Gastroesophageal sphincter (tissue), 4 donors: ENCODE data around the gene UBIAD1. TPM values are rescaled to one million over a fixed set of nuclear protein-coding genes. Genes with fewer than 3 reads are reported as not detected.

Source experiments
- ATAC-seq: fragments of 150-250 bp; one replicate; pipeline ENCODE4 v1.9.1; 2016; ENCODE audit warnings: mild to moderate bottlenecking, moderate library complexity
- H3K27ac ChIP-seq, 4 donors: fragments of 200-600 bp; sonication (generic) in 3 of 4; 1 replicate in 3 of 4; 2 replicates in 1 of 4; pipeline ENCODE4 v1.5.1; 2016 to 2019
- H3K27me3 ChIP-seq: fragments of 200-600 bp; sonication (generic); one replicate; pipeline ENCODE4 v1.5.1; 2019
- H3K36me3 ChIP-seq, 2 donors: fragments of 200-600 bp; sonication (generic); one replicate each; pipeline ENCODE4 v1.5.1; 2019; ENCODE audit warnings: control low read depth in 1 of 2
- H3K4me1 ChIP-seq, 3 donors: fragments of 200-600 bp; sonication (generic); 1 replicate in 2 of 3; 2 replicates in 1 of 3; pipeline ENCODE4 v1.5.1; 2016 to 2019; ENCODE audit warnings: control low read depth in 2 of 3
- H3K4me3 ChIP-seq, 2 donors: fragments of 200-600 bp; sonication (generic); one replicate each; pipeline ENCODE4 v1.5.1; 2019; ENCODE audit warnings: mild to moderate bottlenecking in 1 of 2, moderate library complexity in 1 of 2
- H3K9me3 ChIP-seq, 3 donors: fragments of 200-600 bp; sonication (generic); one replicate each; pipeline ENCODE4 v1.5.1; 2017 to 2019; ENCODE audit warnings: control low read depth in 2 of 3
- CTCF ChIP-seq, 4 experiments: fragments of 200-600 bp in 2 of 4; fragments of 450-650 bp in 2 of 4; sonication (generic) in 1 of 4; IDR thresholded peaks; one replicate each; pipeline ENCODE4 v1.5.1; 2017 to 2019; ENCODE audit warnings: antibody characterized with exemption in 4 of 4, mild to moderate bottlenecking in 2 of 4, moderate library complexity in 2 of 4
- EP300 ChIP-seq: sonication (generic); formaldehyde crosslinking; IDR thresholded peaks from one replicate; pipeline ENCODE4 v1.6.1; 2017; ENCODE audit warnings: antibody characterized with exemption, mild to moderate bottlenecking
- POLR2A ChIP-seq, 2 donors: fragments of 450-650 bp; IDR thresholded peaks; one replicate each; pipeline ENCODE4 v1.6.1; 2017; ENCODE audit warnings: antibody characterized with exemption in 2 of 2, mild to moderate bottlenecking in 2 of 2, moderate library complexity in 1 of 2
- POLR2AphosphoS5 ChIP-seq: sonication (generic); formaldehyde crosslinking; IDR thresholded peaks from one replicate; pipeline ENCODE4 v1.6.1; 2017; ENCODE audit warnings: antibody characterized with exemption
- WGBS, 2 donors: methylation state at CpG; one replicate each; pipeline ENCODE4 v1.1.5; 2018; ENCODE audit warnings: low coverage in 1 of 2; 5-methylcytosine and 5-hydroxymethylcytosine counted together
- total RNA-seq, 4 donors: library from RNA; depleted of rRNA; stranded (reverse); fragments of >200 nt; gene quantifications; one replicate each; pipeline ENCODE4 v1.1.0, GENCODE V29; 2016

UBIAD1 gene
- total RNA-seq, 4 donors from 2014 or later, result 11.7 to 16.3 (median 14.0) TPM

GRCh38 chr1:11237356-11237755 is 35.6 kb upstream of the UBIAD1 start:
- no peaks in the 10 kb centered on the region for H3K9me3 ChIP-seq
- peaks cover 0 to 18% (median 0%) of the 10 kb centered on the region in 3 donors for H3K4me1 ChIP-seq
- peak overlapping the region in 2 of 4 donors; percentile 31 to 65 for H3K27ac ChIP-seq
- WGBS, 2 donors, result 41 to 50% methylated on average over 5 to 6 of the region's 6 CpGs
- TF ChIP-seq EP300, result no peak
- TF ChIP-seq POLR2A (IDR thresholded peaks at IDR 0.05), result no peak
- TF ChIP-seq POLR2AphosphoS5, result no peak
- no peak for TF ChIP-seq CTCF (IDR thresholded peaks at IDR 0.05)
- ATAC-seq, result no peak
- peaks cover 4 to 100% of the 10 kb centered on the region in 2 donors for H3K36me3 ChIP-seq
- H3K4me3 ChIP-seq, result no peak overlapping the region
- H3K27me3 ChIP-seq, result no peaks in the 10 kb centered on the region

DNA sequence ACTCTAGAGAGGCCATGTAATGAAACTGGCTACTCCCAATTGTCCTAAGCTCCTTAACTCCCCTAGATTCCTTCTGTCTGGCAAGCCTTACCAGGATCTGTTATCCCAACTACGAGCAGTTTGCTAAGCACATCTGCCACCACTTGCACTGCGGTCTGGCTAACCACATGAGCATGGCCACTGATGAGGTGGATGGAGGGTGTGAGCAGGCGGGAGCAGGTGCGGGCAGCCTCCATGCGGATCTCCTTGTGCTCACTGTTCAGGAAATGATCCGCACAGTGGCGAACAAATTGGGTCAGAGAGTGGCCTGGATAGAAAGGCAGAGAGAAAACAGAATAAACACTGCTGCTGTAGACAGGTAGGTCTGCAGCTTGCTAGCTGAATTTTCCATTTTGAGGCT is 34.7 kb upstream of the UBIAD1 start:
- H3K4me3 ChIP-seq, result no peak overlapping the region
- no peak overlapping the region for H3K27ac ChIP-seq
- no peak for ATAC-seq
- no peaks in the 10 kb centered on the region for H3K27me3 ChIP-seq
- WGBS, 2 donors, result 94 to 95% methylated on average over 3 to 7 of the region's 7 CpGs
- no peak for TF ChIP-seq POLR2A (IDR thresholded peaks at IDR 0.05)
- no peak for TF ChIP-seq POLR2AphosphoS5
- TF ChIP-seq EP300, result no peak
- no peak for TF ChIP-seq CTCF (IDR thresholded peaks at IDR 0.05)
- H3K36me3 ChIP-seq, result peaks cover 4 to 100% of the 10 kb centered on the region in 2 donors
- no peaks in the 10 kb centered on the region for H3K9me3 ChIP-seq
- H3K4me1 ChIP-seq, result peaks cover 0 to 18% (median 0%) of the 10 kb centered on the region in 3 donors

GRCh38 chr1:11245248-11245647 is 27.8 kb upstream of the UBIAD1 start:
- no peaks in the 10 kb centered on the region for H3K27me3 ChIP-seq
- no peaks in the 10 kb centered on the region for H3K4me1 ChIP-seq
- H3K36me3 ChIP-seq, result peaks cover under 1 to 85% of the 10 kb centered on the region in 2 donors
- 80 to 97% methylated on average over 1 to 3 of the region's 3 CpGs for WGBS, 2 donors
- H3K27ac ChIP-seq, result no peak overlapping the region
- H3K9me3 ChIP-seq, result no peaks in the 10 kb centered on the region
- ATAC-seq, result no peak
- H3K4me3 ChIP-seq, result no peak overlapping the region
- no peak for TF ChIP-seq EP300
- TF ChIP-seq POLR2AphosphoS5, result no peak
- TF ChIP-seq POLR2A (IDR thresholded peaks at IDR 0.05), result no peak
- no peak for TF ChIP-seq CTCF (IDR thresholded peaks at IDR 0.05)

DNA sequence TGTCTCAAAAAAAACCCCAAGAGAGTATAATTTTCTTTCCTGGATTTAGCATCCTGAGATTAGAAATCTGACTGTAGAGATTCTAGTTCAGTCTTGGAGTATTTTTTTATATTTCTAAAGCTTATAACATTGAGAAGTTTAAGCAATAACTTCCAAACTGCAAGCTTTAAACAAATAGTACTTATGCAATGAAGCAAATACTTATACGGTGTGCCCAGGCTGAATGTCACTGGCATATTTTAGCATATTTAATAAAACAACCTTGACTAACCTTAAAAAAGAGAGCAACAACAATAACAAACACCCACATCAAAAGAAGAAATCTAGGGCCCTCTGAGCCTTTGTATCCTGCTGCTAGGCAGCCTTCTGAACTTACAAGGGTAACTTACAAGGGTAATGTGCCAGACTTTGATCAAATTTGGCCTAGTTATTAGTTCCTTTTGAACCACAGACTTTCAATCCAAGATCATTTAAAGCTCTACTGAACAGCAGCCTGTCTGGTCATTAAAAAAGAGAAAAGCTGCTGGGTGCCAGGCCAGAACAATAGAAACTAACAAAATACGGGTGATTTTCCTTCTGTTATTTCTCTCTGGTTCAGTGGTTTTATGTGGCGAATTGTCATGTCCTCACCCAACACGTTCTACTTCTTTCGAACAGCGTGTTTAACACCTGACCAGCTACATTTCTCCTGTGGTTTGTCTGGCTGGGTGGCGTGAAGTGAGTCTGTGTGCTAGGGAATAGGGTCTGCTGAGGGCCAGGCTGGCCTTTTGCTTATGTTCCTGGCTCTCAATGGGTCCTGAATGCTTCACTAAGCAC is 26.9 kb upstream of the UBIAD1 start:
- Histone ChIP-seq H3K4me3 (no peak overlapping the region), H3K27ac (no peak overlapping the region), H3K27me3 (no peaks in the 10 kb centered on the region), H3K9me3 (no peaks in the 10 kb centered on the region), H3K4me1 (no peaks in the 10 kb centered on the region), H3K36me3 (peaks cover 0 to 85% of the 10 kb centered on the region in 2 donors)
- no peak for TF ChIP-seq EP300
- no peak for TF ChIP-seq POLR2AphosphoS5
- no peak for TF ChIP-seq POLR2A (IDR thresholded peaks at IDR 0.05)
- no peak for TF ChIP-seq CTCF (IDR thresholded peaks at IDR 0.05)
- 86 to 93% methylated on average over 5 to 7 of the region's 7 CpGs for WGBS, 2 donors
- ATAC-seq, result no peak

DNA sequence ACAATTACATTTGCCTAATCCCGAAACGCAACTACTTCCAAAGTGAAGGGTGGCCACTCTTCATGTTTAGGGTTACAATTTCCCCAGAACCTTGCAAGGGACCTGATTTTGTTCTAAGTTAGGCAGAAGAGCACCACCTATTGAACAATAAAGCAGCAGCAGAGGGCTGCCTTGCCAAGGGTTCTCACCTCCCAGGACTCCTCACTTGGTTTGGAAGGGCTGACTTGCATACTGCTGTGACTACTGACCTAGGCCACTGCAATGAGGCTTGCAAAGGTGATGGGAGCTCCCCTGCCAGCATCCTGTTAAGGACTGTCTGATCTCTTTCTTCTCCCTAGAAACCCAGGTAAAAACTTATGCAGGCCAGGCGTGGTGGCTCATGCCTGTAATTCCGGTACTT is 24.8 kb upstream of the UBIAD1 start:
- no peak for ATAC-seq
- no peaks in the 10 kb centered on the region for H3K4me1 ChIP-seq
- H3K27me3 ChIP-seq, result no peaks in the 10 kb centered on the region
- no peak for TF ChIP-seq POLR2AphosphoS5
- no peak for TF ChIP-seq POLR2A (IDR thresholded peaks at IDR 0.05)
- TF ChIP-seq CTCF (IDR thresholded peaks at IDR 0.05), result no peak
- TF ChIP-seq EP300, result no peak
- no peak overlapping the region for H3K27ac ChIP-seq
- peaks cover 0 to 85% of the 10 kb centered on the region in 2 donors for H3K36me3 ChIP-seq
- no peaks in the 10 kb centered on the region for H3K9me3 ChIP-seq
- 92 to 100% methylated on average over 2 to 3 of the region's 4 CpGs for WGBS, 2 donors
- no peak overlapping the region for H3K4me3 ChIP-seq
